G401 (cell line): ENCODE data around the gene KCNC3. TPM values are rescaled to one million over a fixed set of nuclear protein-coding genes. Genes with fewer than 3 reads are reported as not detected.
"Not testable (repeated sequence)": the region's sequence is repeated elsewhere in the genome, so short reads cannot be mapped to it uniquely, and the experiment has no call there.

ENCODE experiments used
- DNase-seq: peaks from one replicate; pipeline ENCODE4 v3.0.0-alpha.2; 2015; ENCODE audit warnings: low spot score
- in situ Hi-C: cut with HindIII; loops from 2 replicates; pipeline ENCODE4 v1.10.0; 2016; ENCODE audit warnings: low sequenced_read_pairs, mixed read lengths
- total RNA-seq: library from RNA; depleted of rRNA; stranded (reverse); fragments of >200 nt; shearing (Covaris generic); gene quantifications from 2 replicates; pipeline ENCODE4 v1.2.3, GENCODE V29; 2014

The KCNC3 gene
- total RNA-seq, 1 experiment from 2014 or later = 3.4 TPM

DNA sequence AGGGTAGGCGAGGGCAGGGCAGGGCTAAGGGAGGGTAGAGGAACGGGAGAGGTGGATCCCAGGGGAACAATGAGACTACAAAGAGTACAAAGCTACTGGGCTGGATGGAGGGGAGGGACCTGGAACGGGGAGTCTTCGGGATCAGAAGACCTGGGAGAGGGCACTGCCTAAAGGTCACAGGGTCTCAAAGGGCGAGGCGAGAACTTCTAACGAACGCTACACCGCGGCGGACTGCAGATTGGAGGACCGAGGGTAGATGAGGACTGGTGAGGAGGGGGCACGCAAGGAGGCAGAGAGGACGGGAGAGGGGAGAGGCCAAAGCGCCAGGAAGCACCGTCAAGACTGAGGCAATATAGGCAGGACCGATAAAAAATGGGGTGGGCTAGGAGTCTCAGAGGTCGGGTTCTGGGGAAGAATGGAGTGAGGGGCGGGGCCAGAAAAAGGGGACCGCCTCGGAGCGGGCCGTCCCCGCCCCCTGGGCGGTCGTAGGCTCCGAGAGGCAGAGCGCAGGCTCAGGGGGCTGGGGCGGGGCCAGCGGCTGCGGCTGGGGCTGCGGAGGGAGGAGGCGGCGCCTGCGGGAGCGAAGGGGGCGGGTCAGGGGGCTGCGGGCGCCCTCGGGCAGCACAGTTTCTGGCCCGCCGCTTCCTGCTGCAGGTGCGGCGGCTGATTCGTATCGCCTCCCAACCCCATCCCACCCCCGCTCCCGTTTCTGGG is 1.3 kb upstream of the KCNC3 start:
- in situ Hi-C loops = no loop called here

GRCh38 chr19:50329926-50330294 is 733 bp upstream of the KCNC3 start:
- not testable (repeated sequence) for DNase-seq

More for the DNA sequence above, 1.3 kb upstream of the KCNC3 start:
- peak; percentile 93 for DNase-seq

GRCh38 chr19:50328873-50329145 is 368 bp downstream of the KCNC3 start:
- in situ Hi-C loops = no loop called here
- no peak for DNase-seq

More at GRCh38 chr19:50329926-50330294, 733 bp upstream of the KCNC3 start:
- in situ Hi-C loops = not testable (repeated sequence)

GRCh38 chr19:50328224-50328872 is 829 bp downstream of the KCNC3 start:
- in situ Hi-C loops = no loop called here
- no peak for DNase-seq

GRCh38 chr19:50327461-50328223 is 1.5 kb downstream of the KCNC3 start:
- in situ Hi-C loops = no loop called here
- no peak for DNase-seq

- no peak for DNase-seq
- in situ Hi-C loops = no loop called here
These were observed 2.2 kb downstream of the KCNC3 start for GRCh38 chr19:50327013-50327412.

GRCh38 chr19:50326101-50326664 is 3.0 kb downstream of the KCNC3 start:
- in situ Hi-C loops = no loop called here

GRCh38 chr19:50325310-50326100 is 3.7 kb downstream of the KCNC3 start:
- in situ Hi-C loops = no loop called here
- DNase-seq = peak; percentile 86

More at GRCh38 chr19:50326101-50326664, 3.0 kb downstream of the KCNC3 start:
- DNase-seq = no peak

- DNase-seq = peak; percentile 70
These were observed 4.8 kb downstream of the KCNC3 start for GRCh38 chr19:50324331-50324730.

DNA sequence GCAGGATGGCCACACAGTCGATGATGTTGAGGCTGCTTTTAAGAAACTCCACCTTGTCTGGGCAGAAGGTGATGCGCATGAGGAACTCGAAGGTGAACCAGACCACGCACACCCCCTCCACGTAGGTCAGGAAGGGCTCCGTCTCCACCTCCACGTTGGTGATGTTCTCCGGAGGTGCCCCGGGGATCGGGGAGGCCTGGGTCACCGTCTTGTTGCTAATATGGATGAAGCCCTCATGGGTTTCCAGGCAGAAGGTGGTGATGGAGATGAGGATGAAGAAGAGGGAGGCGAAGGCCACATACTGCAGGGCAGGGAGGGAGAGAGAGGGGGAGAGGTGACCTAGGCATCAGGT is 5.4 kb downstream of the KCNC3 start:
- DNase-seq = no peak
- in situ Hi-C loops = no loop called here

More at GRCh38 chr19:50324331-50324730, 4.8 kb downstream of the KCNC3 start:
- in situ Hi-C loops = no loop called here

DNA sequence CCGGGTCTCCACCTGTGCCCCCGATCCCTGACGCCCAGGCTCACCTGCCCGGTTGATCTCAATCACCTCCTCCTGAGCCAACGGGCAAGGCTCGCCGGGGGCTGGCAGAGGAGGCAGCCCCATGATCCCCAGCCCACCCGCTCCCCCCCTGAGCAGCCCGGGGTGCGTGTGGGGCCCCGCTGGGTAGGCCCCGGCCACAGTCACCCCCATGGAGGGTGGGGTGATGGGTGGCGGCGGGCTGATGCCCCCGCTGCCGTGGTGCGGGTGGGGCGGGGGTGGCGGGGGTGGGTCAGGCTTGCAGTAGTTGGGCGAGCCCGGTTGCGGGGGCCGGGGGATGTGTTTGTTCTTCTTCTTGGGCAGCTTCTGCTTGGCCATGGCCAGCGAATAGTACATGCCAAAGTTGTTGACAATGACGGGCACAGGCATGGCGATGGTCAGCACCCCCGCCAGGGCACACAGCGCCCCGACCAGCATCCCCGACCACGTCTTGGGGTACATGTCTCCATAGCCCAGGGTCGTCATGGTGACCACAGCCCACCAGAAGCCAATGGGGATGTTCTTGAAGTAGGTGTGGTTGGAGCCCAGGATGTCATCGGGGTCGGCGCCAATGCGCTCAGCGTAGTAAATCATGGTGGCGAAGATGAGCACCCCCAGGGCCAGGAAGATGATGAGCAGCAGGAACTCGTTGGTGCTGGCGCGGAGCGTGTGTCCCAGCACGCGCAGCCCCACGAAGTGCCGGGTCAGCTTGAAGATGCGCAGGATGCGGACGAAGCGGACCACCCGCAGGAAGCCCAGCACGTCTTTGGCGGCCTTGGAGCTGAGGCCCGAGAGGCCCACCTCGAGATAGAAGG is 6.0 kb downstream of the KCNC3 start:
- DNase-seq = no peak
- in situ Hi-C loops = no loop called here

- in situ Hi-C loops = no loop called here
- no peak for DNase-seq
These were observed 6.9 kb downstream of the KCNC3 start for GRCh38 chr19:50322234-50322633.

GRCh38 chr19:50321831-50322230 is 7.3 kb downstream of the KCNC3 start:
- DNase-seq = peak; percentile 46
- in situ Hi-C loops = no loop called here

- DNase-seq = no peak
- in situ Hi-C loops = no loop called here
These were observed 8.6 kb downstream of the KCNC3 start for GRCh38 chr19:50320596-50320995.

- in situ Hi-C loops = no loop called here
- DNase-seq = no peak
These were observed 9.1 kb downstream of the KCNC3 start for GRCh38 chr19:50320051-50320450.

DNA sequence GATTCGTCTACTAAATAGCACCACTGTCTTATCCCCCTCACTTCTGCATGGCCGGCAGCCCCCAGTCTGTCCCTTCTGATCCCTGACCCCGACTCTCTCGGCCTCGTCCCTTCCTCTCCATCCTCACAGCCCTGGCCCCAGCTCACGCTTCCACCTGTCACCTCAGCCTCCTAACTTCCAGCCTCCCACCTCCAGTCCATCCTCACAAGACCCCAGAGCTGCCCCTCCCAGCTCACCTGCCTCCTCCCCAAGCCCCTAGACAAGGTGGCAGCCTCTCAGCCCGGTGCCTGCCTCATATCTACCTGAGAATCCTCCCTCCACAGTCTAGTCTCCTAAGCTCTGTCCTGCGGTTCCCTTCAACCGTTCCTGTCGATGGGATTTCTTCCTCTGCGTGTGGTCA is 10.0 kb downstream of the KCNC3 start:
- in situ Hi-C loops = no loop called here
- DNase-seq = no peak

- DNase-seq = no peak
- in situ Hi-C loops = no loop called here
These were observed 10.7 kb downstream of the KCNC3 start for GRCh38 chr19:50318438-50318837.

GRCh38 chr19:50317115-50317514 is 12.1 kb downstream of the KCNC3 start:
- in situ Hi-C loops = no loop called here
- DNase-seq = no peak
